ENCODE measurements around the gene LNPEP.

LNPEP gene

GRCh38 chr5:97026721-97027120 lies 90.8 kb downstream of the LNPEP start:
- no peak for TF ChIP-seq OSR1 (CRISPR knock-in tag; IDR thresholded peaks at IDR 0.05)
- TF ChIP-seq ZFP3 (CRISPR knock-in tag; IDR thresholded peaks at IDR 0.05): no peak
- no peak for TF ChIP-seq POU6F1 (CRISPR knock-in tag; IDR thresholded peaks at IDR 0.05; ENCODE audit: borderline replicate concordance, low read depth)
- no peak for TF ChIP-seq ISL1 (CRISPR knock-in tag; IDR thresholded peaks at IDR 0.05)
- no peak for TF ChIP-seq TOX (CRISPR knock-in tag; IDR thresholded peaks at IDR 0.05; ENCODE audit: borderline replicate concordance)
- ATAC-seq: no peak

- TF ChIP-seq ZFP3 (CRISPR knock-in tag; IDR thresholded peaks at IDR 0.05): no peak
- TF ChIP-seq, protein P1, sequence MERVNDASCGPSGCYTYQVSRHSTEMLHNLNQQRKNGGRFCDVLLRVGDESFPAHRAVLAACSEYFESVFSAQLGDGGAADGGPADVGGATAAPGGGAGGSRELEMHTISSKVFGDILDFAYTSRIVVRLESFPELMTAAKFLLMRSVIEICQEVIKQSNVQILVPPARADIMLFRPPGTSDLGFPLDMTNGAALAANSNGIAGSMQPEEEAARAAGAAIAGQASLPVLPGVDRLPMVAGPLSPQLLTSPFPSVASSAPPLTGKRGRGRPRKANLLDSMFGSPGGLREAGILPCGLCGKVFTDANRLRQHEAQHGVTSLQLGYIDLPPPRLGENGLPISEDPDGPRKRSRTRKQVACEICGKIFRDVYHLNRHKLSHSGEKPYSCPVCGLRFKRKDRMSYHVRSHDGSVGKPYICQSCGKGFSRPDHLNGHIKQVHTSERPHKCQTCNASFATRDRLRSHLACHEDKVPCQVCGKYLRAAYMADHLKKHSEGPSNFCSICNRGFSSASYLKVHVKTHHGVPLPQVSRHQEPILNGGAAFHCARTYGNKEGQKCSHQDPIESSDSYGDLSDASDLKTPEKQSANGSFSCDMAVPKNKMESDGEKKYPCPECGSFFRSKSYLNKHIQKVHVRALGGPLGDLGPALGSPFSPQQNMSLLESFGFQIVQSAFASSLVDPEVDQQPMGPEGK (CRISPR knock-in tag; IDR thresholded peaks at IDR 0.05; ENCODE audit: borderline replicate concordance): no peak
- no peak for TF ChIP-seq ZNF8 (CRISPR knock-in tag; IDR thresholded peaks at IDR 0.05)
- TF ChIP-seq BACH2 (CRISPR knock-in tag; IDR thresholded peaks at IDR 0.05; ENCODE audit: borderline replicate concordance): no peak
- TF ChIP-seq TOX (CRISPR knock-in tag; IDR thresholded peaks at IDR 0.05; ENCODE audit: borderline replicate concordance): no peak
- no peak for TF ChIP-seq RARB (CRISPR knock-in tag; IDR thresholded peaks at IDR 0.05)
- no peak for TF ChIP-seq PPARA (CRISPR knock-in tag; IDR thresholded peaks at IDR 0.05; ENCODE audit: borderline replicate concordance)
- TF ChIP-seq ZNF70 (CRISPR knock-in tag; IDR thresholded peaks at IDR 0.05): no peak
- no peak for TF ChIP-seq TCF4 (CRISPR knock-in tag; IDR thresholded peaks at IDR 0.05; ENCODE audit: borderline replicate concordance)
- TF ChIP-seq, protein P2, sequence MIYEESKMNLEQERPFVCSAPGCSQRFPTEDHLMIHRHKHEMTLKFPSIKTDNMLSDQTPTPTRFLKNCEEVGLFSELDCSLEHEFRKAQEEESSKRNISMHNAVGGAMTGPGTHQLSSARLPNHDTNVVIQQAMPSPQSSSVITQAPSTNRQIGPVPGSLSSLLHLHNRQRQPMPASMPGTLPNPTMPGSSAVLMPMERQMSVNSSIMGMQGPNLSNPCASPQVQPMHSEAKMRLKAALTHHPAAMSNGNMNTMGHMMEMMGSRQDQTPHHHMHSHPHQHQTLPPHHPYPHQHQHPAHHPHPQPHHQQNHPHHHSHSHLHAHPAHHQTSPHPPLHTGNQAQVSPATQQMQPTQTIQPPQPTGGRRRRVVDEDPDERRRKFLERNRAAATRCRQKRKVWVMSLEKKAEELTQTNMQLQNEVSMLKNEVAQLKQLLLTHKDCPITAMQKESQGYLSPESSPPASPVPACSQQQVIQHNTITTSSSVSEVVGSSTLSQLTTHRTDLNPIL (CRISPR knock-in tag; IDR thresholded peaks at IDR 0.05; ENCODE audit: low read depth): no peak
- TF ChIP-seq ZNF565 (CRISPR knock-in tag; conservative IDR thresholded peaks at IDR 0.05; ENCODE audit: low read depth): no peak
- TF ChIP-seq ARNTL (CRISPR knock-in tag; IDR thresholded peaks at IDR 0.05; ENCODE audit: borderline replicate concordance, low read depth): no peak
- TF ChIP-seq CSRNP3 (CRISPR knock-in tag; IDR thresholded peaks at IDR 0.05): no peak
- ATAC-seq: no peak
These were observed 101.9 kb downstream of the LNPEP start for GRCh38 chr5:97037819-97038218.

GRCh38 chr5:97041239-97041638 lies 105.4 kb downstream of the LNPEP start:
- no peak for ATAC-seq
- no peak for TF ChIP-seq POU6F1 (CRISPR knock-in tag; IDR thresholded peaks at IDR 0.05; ENCODE audit: borderline replicate concordance, low read depth)
- TF ChIP-seq, protein P3, sequence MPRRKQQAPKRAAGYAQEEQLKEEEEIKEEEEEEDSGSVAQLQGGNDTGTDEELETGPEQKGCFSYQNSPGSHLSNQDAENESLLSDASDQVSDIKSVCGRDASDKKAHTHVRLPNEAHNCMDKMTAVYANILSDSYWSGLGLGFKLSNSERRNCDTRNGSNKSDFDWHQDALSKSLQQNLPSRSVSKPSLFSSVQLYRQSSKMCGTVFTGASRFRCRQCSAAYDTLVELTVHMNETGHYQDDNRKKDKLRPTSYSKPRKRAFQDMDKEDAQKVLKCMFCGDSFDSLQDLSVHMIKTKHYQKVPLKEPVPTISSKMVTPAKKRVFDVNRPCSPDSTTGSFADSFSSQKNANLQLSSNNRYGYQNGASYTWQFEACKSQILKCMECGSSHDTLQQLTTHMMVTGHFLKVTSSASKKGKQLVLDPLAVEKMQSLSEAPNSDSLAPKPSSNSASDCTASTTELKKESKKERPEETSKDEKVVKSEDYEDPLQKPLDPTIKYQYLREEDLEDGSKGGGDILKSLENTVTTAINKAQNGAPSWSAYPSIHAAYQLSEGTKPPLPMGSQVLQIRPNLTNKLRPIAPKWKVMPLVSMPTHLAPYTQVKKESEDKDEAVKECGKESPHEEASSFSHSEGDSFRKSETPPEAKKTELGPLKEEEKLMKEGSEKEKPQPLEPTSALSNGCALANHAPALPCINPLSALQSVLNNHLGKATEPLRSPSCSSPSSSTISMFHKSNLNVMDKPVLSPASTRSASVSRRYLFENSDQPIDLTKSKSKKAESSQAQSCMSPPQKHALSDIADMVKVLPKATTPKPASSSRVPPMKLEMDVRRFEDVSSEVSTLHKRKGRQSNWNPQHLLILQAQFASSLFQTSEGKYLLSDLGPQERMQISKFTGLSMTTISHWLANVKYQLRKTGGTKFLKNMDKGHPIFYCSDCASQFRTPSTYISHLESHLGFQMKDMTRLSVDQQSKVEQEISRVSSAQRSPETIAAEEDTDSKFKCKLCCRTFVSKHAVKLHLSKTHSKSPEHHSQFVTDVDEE (CRISPR knock-in tag; IDR thresholded peaks at IDR 0.05): no peak
- no peak for TF ChIP-seq CSDC2 (CRISPR knock-in tag; IDR thresholded peaks at IDR 0.05)
- TF ChIP-seq ISL1 (CRISPR knock-in tag; IDR thresholded peaks at IDR 0.05): no peak
- TF ChIP-seq, protein P2 (CRISPR knock-in tag; IDR thresholded peaks at IDR 0.05; ENCODE audit: low read depth): no peak
- no peak for TF ChIP-seq GLIS3 (CRISPR knock-in tag; IDR thresholded peaks at IDR 0.05)
- TF ChIP-seq BACH2 (CRISPR knock-in tag; IDR thresholded peaks at IDR 0.05; ENCODE audit: borderline replicate concordance): no peak
- TF ChIP-seq ZFP30 (CRISPR knock-in tag; IDR thresholded peaks at IDR 0.05): no peak
